GM19351 (cell line): ENCODE measurements around the gene CLDN5.
"Not testable (repeated sequence)": the region's sequence is repeated elsewhere in the genome, so short reads cannot be mapped to it uniquely, and the experiment has no call there.

Source experiments
- ATAC-seq: cut with Tn5 transposase; IDR thresholded peaks from one replicate; pipeline ENCODE4 v1.9.1; 2021; ENCODE audit warnings: mild to moderate bottlenecking, moderate library complexity; ENCODE audit not compliant: unreplicated experiment

The CLDN5 gene

GRCh38 chr22:19548427-19548826, 24.2 kb upstream of the CLDN5 start:
- ATAC-seq: not testable (repeated sequence)

GRCh38 chr22:19547620-19548019, 23.4 kb upstream of the CLDN5 start:
- no peak for ATAC-seq

GRCh38 chr22:19546680-19547079, 22.5 kb upstream of the CLDN5 start:
- no peak for ATAC-seq

- no peak for ATAC-seq
Observed at GRCh38 chr22:19545935-19546207, 21.7 kb upstream of the CLDN5 start.

- ATAC-seq: no peak
Observed at GRCh38 chr22:19543970-19544708, 19.9 kb upstream of the CLDN5 start.

GRCh38 chr22:19540394-19540793, 16.2 kb upstream of the CLDN5 start:
- ATAC-seq: no peak

- ATAC-seq: no peak
Observed at GRCh38 chr22:19537941-19538488, 13.8 kb upstream of the CLDN5 start.

GRCh38 chr22:19536564-19536963, 12.4 kb upstream of the CLDN5 start:
- no peak for ATAC-seq

GRCh38 chr22:19535001-19535400, 10.8 kb upstream of the CLDN5 start:
- ATAC-seq: no peak

- no peak for ATAC-seq
Observed at GRCh38 chr22:19533857-19534256, 9.6 kb upstream of the CLDN5 start.

- no peak for ATAC-seq
Observed at GRCh38 chr22:19533049-19533626, 8.9 kb upstream of the CLDN5 start.

GRCh38 chr22:19531327-19531726, 7.1 kb upstream of the CLDN5 start:
- not testable (repeated sequence) for ATAC-seq

- ATAC-seq: no peak
Observed at GRCh38 chr22:19530751-19531150, 6.5 kb upstream of the CLDN5 start.

GRCh38 chr22:19529811-19530210, 5.6 kb upstream of the CLDN5 start:
- no peak for ATAC-seq

- no peak for ATAC-seq
Observed at GRCh38 chr22:19527861-19528417, 3.7 kb upstream of the CLDN5 start.

GRCh38 chr22:19527321-19527721, 3.1 kb upstream of the CLDN5 start:
- ATAC-seq: no peak

GRCh38 chr22:19526702-19527111, 2.5 kb upstream of the CLDN5 start:
- ATAC-seq: no peak

GRCh38 chr22:19526076-19526701, 2.0 kb upstream of the CLDN5 start:
- no peak for ATAC-seq

- ATAC-seq: no peak
Observed at GRCh38 chr22:19525666-19526065, 1.5 kb upstream of the CLDN5 start.

- no peak for ATAC-seq
Observed at GRCh38 chr22:19525116-19525660, 978 bp upstream of the CLDN5 start.
